NB4 (cell line): ENCODE measurements around the gene PXT1.

Experiments used
- DNase-seq: peaks from one replicate; pipeline ENCODE4 v3.0.0; 2010; ENCODE audit warnings: low read depth
- H3K4me3 ChIP-seq: one replicate; pipeline ENCODE4 v1.5.1; 2011; ENCODE audit warnings: mild to moderate bottlenecking, low read depth, low read length, moderate library complexity
- MYC ChIP-seq: IDR thresholded peaks from 2 replicates; pipeline ENCODE4 v1.6.1; 2011; ENCODE audit warnings: low read depth, low read length
- POLR2A ChIP-seq: IDR thresholded peaks from 2 replicates; pipeline ENCODE4 v1.6.1; 2011; ENCODE audit warnings: mild to moderate bottlenecking; ENCODE audit not compliant: insufficient read length; ENCODE audit errors: extremely low read depth
- TF ChIP-seq, protein P1 (sequence below): IDR thresholded peaks from one replicate; pipeline ENCODE4 v1.5.1; 2012; ENCODE audit warnings: low read depth, low read length
- TF ChIP-seq, protein P2 (sequence below): IDR thresholded peaks from 2 replicates; pipeline ENCODE4 v1.6.1; 2011; ENCODE audit warnings: low read depth, low read length

The PXT1 gene

DNA sequence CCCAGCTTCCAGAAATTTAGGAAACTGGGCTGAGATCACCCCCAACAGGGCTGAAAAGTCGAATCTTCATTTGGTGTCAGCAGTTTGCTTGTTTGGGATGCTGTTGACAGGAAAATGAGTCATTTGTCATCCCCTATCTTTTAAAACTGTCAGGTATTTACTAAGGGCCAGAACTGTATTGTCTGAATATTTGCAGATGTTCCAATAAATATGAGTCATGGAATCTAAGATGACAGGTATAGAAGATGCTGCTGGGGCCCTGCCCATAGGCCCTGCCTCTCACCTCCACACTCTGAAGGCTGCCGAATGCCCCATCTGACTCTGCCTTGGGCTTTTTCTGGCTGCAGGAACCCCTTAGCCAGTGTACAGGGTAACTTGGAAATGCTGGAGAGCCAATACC is 59.0 kb downstream of the PXT1 start:
- DNase-seq, result no peak
- TF ChIP-seq, protein P1, sequence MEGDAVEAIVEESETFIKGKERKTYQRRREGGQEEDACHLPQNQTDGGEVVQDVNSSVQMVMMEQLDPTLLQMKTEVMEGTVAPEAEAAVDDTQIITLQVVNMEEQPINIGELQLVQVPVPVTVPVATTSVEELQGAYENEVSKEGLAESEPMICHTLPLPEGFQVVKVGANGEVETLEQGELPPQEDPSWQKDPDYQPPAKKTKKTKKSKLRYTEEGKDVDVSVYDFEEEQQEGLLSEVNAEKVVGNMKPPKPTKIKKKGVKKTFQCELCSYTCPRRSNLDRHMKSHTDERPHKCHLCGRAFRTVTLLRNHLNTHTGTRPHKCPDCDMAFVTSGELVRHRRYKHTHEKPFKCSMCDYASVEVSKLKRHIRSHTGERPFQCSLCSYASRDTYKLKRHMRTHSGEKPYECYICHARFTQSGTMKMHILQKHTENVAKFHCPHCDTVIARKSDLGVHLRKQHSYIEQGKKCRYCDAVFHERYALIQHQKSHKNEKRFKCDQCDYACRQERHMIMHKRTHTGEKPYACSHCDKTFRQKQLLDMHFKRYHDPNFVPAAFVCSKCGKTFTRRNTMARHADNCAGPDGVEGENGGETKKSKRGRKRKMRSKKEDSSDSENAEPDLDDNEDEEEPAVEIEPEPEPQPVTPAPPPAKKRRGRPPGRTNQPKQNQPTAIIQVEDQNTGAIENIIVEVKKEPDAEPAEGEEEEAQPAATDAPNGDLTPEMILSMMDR, result no peak
- no peak for TF ChIP-seq POLR2A
- TF ChIP-seq, protein P2, sequence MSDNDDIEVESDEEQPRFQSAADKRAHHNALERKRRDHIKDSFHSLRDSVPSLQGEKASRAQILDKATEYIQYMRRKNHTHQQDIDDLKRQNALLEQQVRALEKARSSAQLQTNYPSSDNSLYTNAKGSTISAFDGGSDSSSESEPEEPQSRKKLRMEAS, result no peak
- no peak for TF ChIP-seq MYC
- H3K4me3 ChIP-seq, result no peak overlapping the region

DNA sequence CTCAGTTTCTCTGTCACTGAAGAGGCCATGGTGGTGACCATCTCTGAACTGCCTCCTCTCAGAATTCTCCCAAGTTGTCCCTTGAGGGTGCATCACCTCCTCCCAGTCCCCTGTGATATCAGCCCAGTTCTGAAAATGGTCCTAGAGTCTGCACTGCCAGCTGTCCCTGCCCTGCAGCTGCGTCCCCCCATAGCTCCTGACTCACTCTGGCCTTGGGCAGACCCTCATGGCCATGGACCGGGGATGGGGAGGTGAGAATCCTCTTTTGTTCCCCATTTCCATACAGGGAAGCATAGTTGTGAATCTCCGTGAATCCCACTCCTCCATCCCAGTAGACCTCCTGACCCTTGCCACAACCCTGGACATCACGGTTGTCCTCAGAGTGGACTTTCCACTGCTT is 59.7 kb downstream of the PXT1 start:
- TF ChIP-seq POLR2A (no peak), MYC (no peak)
- TF ChIP-seq, protein P2, result no peak
- TF ChIP-seq, protein P1, result no peak
- no peak for DNase-seq
- H3K4me3 ChIP-seq, result no peak overlapping the region

DNA sequence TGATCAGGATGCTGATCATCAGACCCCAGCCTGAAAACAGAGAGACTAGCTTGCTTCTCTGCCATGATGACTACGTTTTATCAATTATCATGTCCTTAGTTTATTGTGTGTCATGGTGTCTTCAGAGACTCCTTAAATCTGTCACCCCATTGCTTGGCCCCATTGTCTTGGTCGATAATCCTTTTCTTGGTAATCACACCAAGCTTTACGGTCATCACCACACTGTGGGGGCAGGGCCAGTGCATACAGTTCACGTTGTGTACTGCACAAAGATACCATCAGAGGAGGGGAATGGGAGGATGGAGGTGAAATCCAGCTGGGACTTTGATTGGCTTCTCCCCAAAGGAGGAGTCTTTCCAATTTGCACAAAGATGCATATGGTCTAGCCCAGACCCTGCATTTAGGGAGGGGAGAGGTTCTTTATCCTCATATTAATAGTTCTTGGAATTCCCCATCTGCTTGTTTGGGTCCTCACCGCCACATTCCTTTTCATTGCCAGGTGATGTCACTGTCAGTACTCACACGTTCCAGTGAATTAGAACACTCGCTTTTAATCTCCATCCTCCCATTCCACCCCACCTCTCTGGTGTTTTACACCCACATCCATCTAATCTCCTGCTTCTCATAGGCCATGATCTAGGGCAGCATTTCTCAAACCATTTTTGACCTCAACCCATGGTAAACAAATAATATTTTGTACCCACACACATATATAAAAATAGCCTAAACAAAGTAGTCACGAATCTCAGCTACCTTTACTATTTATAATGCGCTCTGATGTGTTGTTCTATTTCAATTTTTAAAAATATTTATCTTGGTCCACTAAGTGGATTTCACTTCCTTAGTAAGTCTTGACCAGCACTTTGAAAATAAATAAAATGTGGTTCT is 60.9 kb downstream of the PXT1 start:
- H3K4me3 ChIP-seq, result no peak overlapping the region
- TF ChIP-seq, protein P2, result no peak
- TF ChIP-seq, protein P1, result no peak
- no peak for TF ChIP-seq MYC
- TF ChIP-seq POLR2A, result no peak
- DNase-seq, result no peak

DNA sequence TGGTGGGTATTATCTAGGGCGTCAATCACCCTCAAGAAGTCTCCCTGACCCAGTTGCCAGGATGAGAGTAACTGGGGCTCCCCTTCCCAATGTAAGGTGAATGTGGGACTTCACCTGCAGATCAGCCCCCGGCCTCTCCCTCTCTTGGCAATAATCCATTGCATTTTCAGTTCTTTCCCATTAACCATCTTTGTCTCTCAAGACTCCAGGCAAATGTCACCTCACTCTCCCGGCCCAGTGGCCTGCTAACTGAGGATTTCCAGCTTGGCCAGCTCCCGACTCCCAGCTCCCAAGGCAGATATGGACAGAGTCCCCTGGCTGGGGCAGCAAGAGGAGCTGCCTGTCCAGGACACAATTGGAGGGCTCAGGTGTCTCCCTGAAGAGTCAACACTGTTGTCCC is 62.5 kb downstream of the PXT1 start:
- DNase-seq, result no peak
- no peak overlapping the region for H3K4me3 ChIP-seq
- TF ChIP-seq POLR2A (no peak), MYC (no peak)
- TF ChIP-seq, protein P2, result no peak
- TF ChIP-seq, protein P1, result no peak

DNA sequence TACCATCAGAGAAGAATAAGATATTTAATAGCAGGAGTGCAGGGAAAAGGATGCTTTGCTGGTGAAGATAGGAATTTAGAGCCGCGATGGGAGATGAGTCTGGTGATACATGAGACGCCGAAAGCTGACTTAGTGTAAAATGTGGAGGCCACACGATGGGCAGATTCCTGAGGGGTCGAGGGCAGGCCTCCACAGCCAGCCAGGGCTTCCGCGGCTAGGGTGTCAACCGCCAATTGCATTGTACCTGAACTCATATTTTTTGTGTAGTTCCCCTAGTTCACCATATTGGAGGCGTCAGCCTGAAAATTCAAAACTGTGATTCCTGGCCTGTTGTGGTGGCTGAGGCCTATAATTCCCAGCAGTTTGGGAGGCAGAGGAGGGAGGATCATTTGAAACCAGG is 63.7 kb downstream of the PXT1 start:
- no peak for TF ChIP-seq POLR2A
- TF ChIP-seq, protein P2, result no peak
- TF ChIP-seq, protein P1, result no peak
- TF ChIP-seq MYC, result no peak
- DNase-seq, result no peak
- no peak overlapping the region for H3K4me3 ChIP-seq
